ACC112 (cell line): Measurements from ENCODE around the gene LRP10.

Source experiments
- H2AFZ ChIP-seq: fragments of 200-600 bp; sonication (generic); one replicate; pipeline ENCODE4 v1.6.0; 2017; ENCODE audit warnings: antibody characterized with exemption, low read length; ENCODE audit not compliant: unreplicated experiment
- H3K27ac ChIP-seq: fragments of 200-600 bp; sonication (generic); 2 replicates; pipeline ENCODE4 v1.5.1; 2014; ENCODE audit warnings: low read depth, mild to moderate bottlenecking, antibody characterized with exemption, low read length, moderate library complexity
- H3K27me3 ChIP-seq: fragments of 200-600 bp; sonication (generic); 2 replicates; pipeline ENCODE4 v1.6.1; 2014; ENCODE audit warnings: mild to moderate bottlenecking, antibody characterized with exemption, low read length, moderate library complexity, mixed read lengths; ENCODE audit not compliant: insufficient read depth
- H3K36me3 ChIP-seq: fragments of 200-600 bp; sonication (generic); 2 replicates; pipeline ENCODE4 v1.6.1; 2016; ENCODE audit warnings: mild to moderate bottlenecking, antibody characterized with exemption, low read length, moderate library complexity, mixed read lengths; ENCODE audit not compliant: insufficient read depth
- H3K4me1 ChIP-seq: fragments of 200-600 bp; sonication (generic); one replicate; pipeline ENCODE4 v1.6.1; 2016; ENCODE audit warnings: low read length, mixed read lengths; ENCODE audit not compliant: insufficient read depth, unreplicated experiment, control insufficient read depth
- H3K4me3 ChIP-seq: fragments of 200-600 bp; sonication (generic); 2 replicates; pipeline ENCODE4 v1.5.1; 2014; ENCODE audit warnings: mild to moderate bottlenecking, low read depth, low read length
- H3K79me2 ChIP-seq: fragments of 200-600 bp; sonication (generic); one replicate; pipeline ENCODE4 v1.6.0; 2016; ENCODE audit warnings: low read length; ENCODE audit not compliant: control insufficient read depth, unreplicated experiment, insufficient read depth

Gene LRP10

DNA sequence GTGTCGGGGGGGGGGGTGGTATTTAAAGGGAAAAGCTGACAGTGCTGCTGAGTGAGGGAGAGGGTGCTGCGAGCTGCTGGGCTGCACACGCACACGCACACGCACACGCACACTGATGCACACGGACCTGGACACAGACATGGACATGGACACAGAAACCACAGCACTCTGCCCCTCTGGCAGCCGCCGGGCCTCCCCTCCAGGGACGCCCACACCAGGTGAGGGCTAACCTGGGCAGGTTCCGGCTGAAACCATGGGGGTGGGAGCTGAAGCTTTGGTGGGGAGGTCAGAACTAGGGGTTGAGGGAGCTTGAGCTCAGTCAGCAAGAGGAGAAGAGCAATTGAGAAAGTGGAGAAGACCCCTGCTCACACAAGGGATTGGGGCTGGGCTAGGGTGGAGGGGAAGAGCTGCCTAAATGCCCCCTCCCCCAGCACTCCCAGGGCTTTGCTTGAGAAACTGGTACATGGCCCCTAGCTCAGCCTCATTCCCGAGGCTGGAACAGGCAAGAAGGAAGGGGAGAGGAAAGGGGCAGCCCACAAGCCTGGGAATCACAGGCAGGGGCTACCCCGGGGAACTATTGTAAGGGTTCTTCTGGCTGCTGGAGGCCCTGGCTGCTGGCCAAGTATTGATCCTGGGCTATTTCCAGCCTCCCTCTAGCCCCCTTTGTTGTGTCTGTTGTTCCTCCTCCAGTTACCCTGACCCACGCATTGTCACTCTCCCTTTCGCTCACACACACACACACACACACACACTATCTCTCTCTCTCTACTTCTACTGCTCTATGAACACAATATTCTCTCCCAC, 11.8 kb downstream of the LRP10 start, which contains the start of gene REM2:
TSS of gene REM2 (plus strand) at position 50 of the 804 bp plus-strand sequence. CDS start at position 116, 66 bp downstream.
- Histone ChIP-seq H3K4me3 (no peak within 1 kb of the TSS), H3K79me2 (no peaks in the 10 kb centered on the region), H3K27me3 (no peaks in the 10 kb centered on the region), H3K27ac (no peak within 1 kb of the TSS), H2AFZ (no peak within 1 kb of the TSS), H3K4me1 (peaks cover 16% of the 10 kb centered on the region), H3K36me3 (peaks cover 1% of the 10 kb centered on the region; the same call in 1 of the 2 replicates)

- H3K36me3 ChIP-seq = no peaks in the 10 kb centered on the region
- H3K4me3 ChIP-seq = no peak overlapping the region
- no peak overlapping the region for H2AFZ ChIP-seq
- no peaks in the 10 kb centered on the region for H3K27me3 ChIP-seq
- H3K4me1 ChIP-seq = peaks cover 16% of the 10 kb centered on the region
- H3K79me2 ChIP-seq = no peaks in the 10 kb centered on the region
- H3K27ac ChIP-seq = no peak overlapping the region
Measured at GRCh38 chr14:22884076-22884737, 12.7 kb downstream of the LRP10 start.

GRCh38 chr14:22884738-22885523, 13.4 kb downstream of the LRP10 start:
- no peak overlapping the region for H3K27ac ChIP-seq
- no peaks in the 10 kb centered on the region for H3K27me3 ChIP-seq
- H3K4me1 ChIP-seq = peaks cover 16% of the 10 kb centered on the region

DNA sequence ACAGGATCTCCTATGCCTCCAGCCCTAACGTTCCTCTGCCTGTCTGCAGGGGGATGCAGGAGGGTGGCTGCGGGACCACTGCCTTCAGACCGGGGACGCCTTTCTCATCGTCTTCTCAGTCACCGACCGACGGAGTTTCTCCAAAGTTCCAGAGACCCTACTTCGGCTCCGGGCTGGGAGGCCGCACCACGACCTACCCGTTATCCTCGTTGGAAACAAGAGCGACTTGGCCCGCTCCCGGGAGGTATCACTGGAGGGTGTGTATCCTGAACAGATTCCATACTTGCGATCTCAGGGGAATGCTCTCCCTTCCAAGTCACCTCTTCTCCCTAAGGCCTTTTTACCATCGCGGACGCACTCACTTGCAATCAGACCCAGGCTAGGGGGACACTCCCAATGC, 14.4 kb downstream of the LRP10 start:
- Histone ChIP-seq H3K4me1 (peaks cover 16% of the 10 kb centered on the region), H2AFZ (peak overlapping the region; percentile 73)

More at GRCh38 chr14:22884738-22885523, 13.4 kb downstream of the LRP10 start:
- Histone ChIP-seq H2AFZ (no peak overlapping the region), H3K79me2 (no peaks in the 10 kb centered on the region), H3K4me3 (no peak overlapping the region), H3K36me3 (no peaks in the 10 kb centered on the region)

GRCh38 chr14:22886500-22887259, 15.1 kb downstream of the LRP10 start:
- peaks cover 16% of the 10 kb centered on the region for H3K4me1 ChIP-seq
- H3K27ac ChIP-seq = peak overlapping the region; percentile 62
- peak overlapping the region; percentile 90 for H2AFZ ChIP-seq
- peak overlapping the region; percentile 92 for H3K4me3 ChIP-seq
- no peaks in the 10 kb centered on the region for H3K27me3 ChIP-seq
- H3K79me2 ChIP-seq = no peaks in the 10 kb centered on the region
- H3K36me3 ChIP-seq = no peaks in the 10 kb centered on the region

More for the DNA sequence above, 14.4 kb downstream of the LRP10 start:
- Histone ChIP-seq H3K79me2 (no peaks in the 10 kb centered on the region), H3K27me3 (no peaks in the 10 kb centered on the region), H3K4me3 (peak overlapping the region; percentile 92), H3K36me3 (no peaks in the 10 kb centered on the region), H3K27ac (no peak overlapping the region)

DNA sequence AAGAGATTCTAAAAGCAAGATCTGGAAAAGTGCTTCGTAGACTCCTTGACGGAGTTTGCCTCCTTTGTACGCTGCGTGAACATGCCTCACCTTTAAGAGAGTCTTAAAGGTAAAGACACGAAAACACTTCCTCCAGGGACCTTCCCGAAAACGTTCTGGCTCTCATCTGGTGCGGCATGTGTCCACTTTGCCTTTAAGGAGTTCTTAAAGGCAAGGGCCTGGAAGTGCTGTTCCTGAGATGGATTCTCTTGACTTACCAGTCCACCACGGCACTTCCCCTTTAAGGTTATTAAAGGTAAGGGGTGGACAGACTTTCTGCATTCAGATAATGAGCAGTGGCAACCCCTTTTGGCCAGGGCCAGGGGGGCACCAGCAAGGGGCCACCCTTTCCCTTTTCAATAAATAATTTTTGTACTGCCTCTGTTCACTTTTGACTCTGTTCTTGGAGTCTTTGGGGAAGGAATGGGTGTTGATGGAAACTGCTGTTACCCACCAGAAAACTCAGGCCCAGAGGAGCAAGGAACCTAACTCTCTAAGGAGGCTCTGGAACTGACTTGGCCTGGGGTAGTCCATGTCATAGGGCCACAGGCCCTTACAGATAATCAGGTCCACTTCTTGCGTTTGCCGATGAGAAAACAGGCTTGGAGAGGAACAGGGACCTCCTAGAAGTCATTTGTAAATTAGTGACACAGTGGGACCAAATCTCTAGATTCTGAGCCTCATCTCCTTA, 15.9 kb downstream of the LRP10 start:
- Histone ChIP-seq H3K36me3 (no peaks in the 10 kb centered on the region), H3K79me2 (no peaks in the 10 kb centered on the region), H3K4me3 (peak overlapping the region; percentile 92), H2AFZ (peak overlapping the region; percentile 90), H3K27me3 (no peaks in the 10 kb centered on the region), H3K4me1 (peaks cover 13% of the 10 kb centered on the region), H3K27ac (peak overlapping the region; percentile 62)

- Histone ChIP-seq H3K36me3 (no peaks in the 10 kb centered on the region), H3K4me3 (peak overlapping the region; percentile 92), H3K27ac (no peak overlapping the region), H3K27me3 (no peaks in the 10 kb centered on the region), H3K79me2 (no peaks in the 10 kb centered on the region), H3K4me1 (peaks cover 9% of the 10 kb centered on the region), H2AFZ (no peak overlapping the region)
Measured at GRCh38 chr14:22887990-22888378, 16.4 kb downstream of the LRP10 start.

GRCh38 chr14:22888662-22889061, 17.1 kb downstream of the LRP10 start:
- H2AFZ ChIP-seq = no peak overlapping the region
- no peaks in the 10 kb centered on the region for H3K36me3 ChIP-seq
- no peak overlapping the region for H3K4me3 ChIP-seq
- peaks cover 9% of the 10 kb centered on the region for H3K4me1 ChIP-seq
- H3K79me2 ChIP-seq = no peaks in the 10 kb centered on the region
- no peak overlapping the region for H3K27ac ChIP-seq
- no peaks in the 10 kb centered on the region for H3K27me3 ChIP-seq

- Histone ChIP-seq H3K36me3 (no peaks in the 10 kb centered on the region), H3K27ac (no peak overlapping the region), H2AFZ (no peak overlapping the region), H3K27me3 (no peaks in the 10 kb centered on the region), H3K4me1 (peaks cover 9% of the 10 kb centered on the region), H3K79me2 (no peaks in the 10 kb centered on the region), H3K4me3 (no peak overlapping the region)
Measured at GRCh38 chr14:22890416-22890815, 18.9 kb downstream of the LRP10 start.
